Liver (tissue), 9 donors: ENCODE data around the gene KSR1. TPM values are rescaled to one million over a fixed set of nuclear protein-coding genes. Genes with fewer than 3 reads are reported as not detected.

Source experiments
- DNase-seq: peaks from one replicate; pipeline ENCODE4 v3.0.0-alpha.2; 2017; ENCODE audit warnings: low spot score
- H3K27ac ChIP-seq, 2 donors: one replicate each; pipeline ENCODE4 v1.7.0; 2013; ENCODE audit warnings: inconsistent platforms in 2 of 2, low read length in 2 of 2, control low read depth in 1 of 2, low read depth in 1 of 2, mild to moderate bottlenecking in 1 of 2
- H3K27me3 ChIP-seq, 4 donors: one replicate each; pipeline versions ENCODE4 v1.6.1 to v1.7.0; 2013; ENCODE audit warnings: low read length in 3 of 4, inconsistent platforms in 1 of 4, mild to moderate bottlenecking in 1 of 4, moderate library complexity in 1 of 4; ENCODE audit not compliant: control insufficient read depth in 4 of 4, insufficient read depth in 4 of 4
- H3K36me3 ChIP-seq, 4 donors: one replicate each; pipeline versions ENCODE4 v1.6.1 to v1.7.0; 2013; ENCODE audit warnings: low read length in 3 of 4, mild to moderate bottlenecking in 3 of 4, low read depth in 1 of 4, moderate library complexity in 1 of 4; ENCODE audit not compliant: control insufficient read depth in 4 of 4, insufficient read depth in 3 of 4
- H3K4me1 ChIP-seq, 4 donors: one replicate each; pipeline versions ENCODE4 v1.6.1 to v1.7.0; 2013; ENCODE audit warnings: low read length in 3 of 4, mild to moderate bottlenecking in 3 of 4, moderate library complexity in 1 of 4; ENCODE audit not compliant: control insufficient read depth in 4 of 4, insufficient read depth in 4 of 4
- H3K4me3 ChIP-seq, 3 donors: one replicate each; pipeline versions ENCODE4 v1.6.1 to v1.7.0; 2013; ENCODE audit warnings: low read length in 3 of 3, control low read depth in 1 of 3, low read depth in 1 of 3, mild to moderate bottlenecking in 1 of 3
- H3K9ac ChIP-seq, 2 donors: one replicate each; pipeline ENCODE4 v1.7.0; 2013; ENCODE audit warnings: low read length in 2 of 2, mild to moderate bottlenecking in 2 of 2, moderate library complexity in 2 of 2, control low read depth in 1 of 2, low read depth in 1 of 2
- H3K9me3 ChIP-seq, 4 donors: one replicate each; pipeline versions ENCODE4 v1.6.1 to v1.7.0; 2013; ENCODE audit warnings: low read length in 3 of 4; ENCODE audit not compliant: control insufficient read depth in 4 of 4
- CTCF ChIP-seq: fragments of 150-350 bp; IDR thresholded peaks from 2 replicates; pipeline ENCODE4 v1.5.1; 2017; ENCODE audit warnings: improper control_type of control experiment, low read depth, low read length; ENCODE audit not compliant: missing input control
- EGR1 ChIP-seq, 2 donors: IDR thresholded peaks; 2 replicates each; pipeline ENCODE4 v1.6.1; 2016 to 2018; ENCODE audit warnings: antibody characterized with exemption in 2 of 2, low read depth in 2 of 2
- JUND ChIP-seq, 2 donors: IDR thresholded peaks; 2 replicates each; pipeline ENCODE4 v1.6.1; 2016; ENCODE audit warnings: antibody characterized with exemption in 2 of 2
- MAX ChIP-seq: IDR thresholded peaks from 2 replicates; pipeline ENCODE4 v1.6.1; 2016; ENCODE audit warnings: antibody characterized with exemption
- RAD21 ChIP-seq, 2 donors: IDR thresholded peaks; 2 replicates each; pipeline ENCODE4 v1.6.1; 2016; ENCODE audit warnings: antibody characterized with exemption in 2 of 2, mild to moderate bottlenecking in 2 of 2
- REST ChIP-seq: IDR thresholded peaks from 2 replicates; pipeline ENCODE4 v1.6.1; 2016; ENCODE audit warnings: antibody characterized with exemption, mild to moderate bottlenecking
- RXRA ChIP-seq, 2 donors: IDR thresholded peaks; 2 replicates each; pipeline ENCODE4 v1.6.1; 2017 to 2018; ENCODE audit warnings: antibody characterized with exemption in 2 of 2, mild to moderate bottlenecking in 1 of 2
- YY1 ChIP-seq: IDR thresholded peaks from 2 replicates; pipeline ENCODE4 v1.6.1; 2016; ENCODE audit warnings: antibody characterized with exemption, mild to moderate bottlenecking
- ZBTB33 ChIP-seq: IDR thresholded peaks from 2 replicates; pipeline ENCODE4 v1.6.1; 2016; ENCODE audit warnings: antibody characterized with exemption
- WGBS: extraction: QIAGEN DNeasy Blood & Tissue Kit; methylation state at CpG from one replicate; pipeline ENCODE4 v1.1.7; 2013; 5-methylcytosine and 5-hydroxymethylcytosine counted together
- polyA plus RNA-seq, 2 donors: library from polyadenylated mRNA; stranded (reverse) in 1 of 2; unstranded in 1 of 2; fragments of 200-250 nt in 1 of 2; fragments of >200 nt in 1 of 2; fragmentation: Nextera tagmentation in 1 of 2; extraction: Ambion mirVana in 1 of 2; gene quantifications; one replicate each; pipeline versions ENCODE4 v1.2.1 to v1.2.3, GENCODE V29; 2013 to 2015
- total RNA-seq, 2 donors: library from RNA; depleted of rRNA; stranded (reverse); fragments of >200 nt; gene quantifications; one replicate each; pipeline ENCODE4 v1.2.3, GENCODE V29; 2014
- donor health status: healthy.
- donor health status: healthy.
- donor health status: healthy.
- donor health status: healthy.
- donor health status: healthy.

KSR1 gene
- total and polyA plus RNA-seq, 4 donors, result 1.2 to 9.0 (median 4.1) TPM

- no peak for TF ChIP-seq ZBTB33
Observed at GRCh38 chr17:27531469-27531961, 75.3 kb downstream of the KSR1 start (continued).

- H3K4me3 ChIP-seq, result no peak overlapping the region
- no peaks in the 10 kb centered on the region for H3K27me3 ChIP-seq
- peaks cover 0 to 3% (median under 1%) of the 10 kb centered on the region in 4 donors for H3K4me1 ChIP-seq
- H3K27ac ChIP-seq, result no peak overlapping the region
- WGBS, result 75% methylated on average over 23 of the region's 23 CpGs
- TF ChIP-seq JUND (IDR thresholded peaks at IDR 0.05), result no peak
- no peak for TF ChIP-seq EGR1 (IDR thresholded peaks at IDR 0.05; ENCODE audit: low read depth in 2 of 2)
- no peak for TF ChIP-seq CTCF
- TF ChIP-seq REST, result no peak
- no peak for TF ChIP-seq MAX
- TF ChIP-seq YY1, result no peak
- TF ChIP-seq RXRA (IDR thresholded peaks at IDR 0.05), result no peak
- no peak for TF ChIP-seq RAD21 (IDR thresholded peaks at IDR 0.05)
- no peak overlapping the region for H3K9ac ChIP-seq
- no peaks in the 10 kb centered on the region for H3K36me3 ChIP-seq
- no peaks in the 10 kb centered on the region for H3K9me3 ChIP-seq
- DNase-seq, result peak; percentile 47
Observed at GRCh38 chr17:27532269-27533263, 76.3 kb downstream of the KSR1 start.
